Measurements from ENCODE around the gene MRC1.

MRC1 gene

DNA sequence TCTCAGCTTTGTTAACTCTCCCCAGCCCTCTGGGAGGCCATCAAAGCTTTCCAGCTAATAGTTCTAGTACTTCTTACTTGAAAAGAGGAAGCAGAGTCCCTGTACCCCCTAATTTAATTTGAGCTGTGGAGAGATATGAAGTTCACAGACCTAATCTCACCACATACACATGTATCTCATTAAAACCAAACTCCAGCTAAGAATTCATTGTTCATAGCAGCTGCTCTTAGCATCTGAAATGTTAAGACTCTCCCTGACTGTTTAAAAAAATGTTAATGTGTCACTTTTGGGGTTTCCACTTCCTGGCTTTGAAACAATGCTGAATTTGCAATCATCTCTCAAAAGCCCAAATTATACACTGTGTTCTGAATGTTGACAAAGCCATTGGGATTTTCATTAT lies 16.2 kb upstream of the MRC1 start:
- TF ChIP-seq TCF12 (IDR thresholded peaks at IDR 0.05; ENCODE audit: low read depth) (no peak), CEBPB (IDR thresholded peaks at IDR 0.05) (no peak), EP300 (IDR thresholded peaks at IDR 0.05; ENCODE audit: borderline replicate concordance) (no peak), ZBTB7A (IDR thresholded peaks at IDR 0.05; ENCODE audit: low read depth) (no peak)
- TF ChIP-seq, protein P1, sequence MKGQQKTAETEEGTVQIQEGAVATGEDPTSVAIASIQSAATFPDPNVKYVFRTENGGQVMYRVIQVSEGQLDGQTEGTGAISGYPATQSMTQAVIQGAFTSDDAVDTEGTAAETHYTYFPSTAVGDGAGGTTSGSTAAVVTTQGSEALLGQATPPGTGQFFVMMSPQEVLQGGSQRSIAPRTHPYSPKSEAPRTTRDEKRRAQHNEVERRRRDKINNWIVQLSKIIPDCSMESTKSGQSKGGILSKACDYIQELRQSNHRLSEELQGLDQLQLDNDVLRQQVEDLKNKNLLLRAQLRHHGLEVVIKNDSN (IDR thresholded peaks at IDR 0.05) = no peak

DNA sequence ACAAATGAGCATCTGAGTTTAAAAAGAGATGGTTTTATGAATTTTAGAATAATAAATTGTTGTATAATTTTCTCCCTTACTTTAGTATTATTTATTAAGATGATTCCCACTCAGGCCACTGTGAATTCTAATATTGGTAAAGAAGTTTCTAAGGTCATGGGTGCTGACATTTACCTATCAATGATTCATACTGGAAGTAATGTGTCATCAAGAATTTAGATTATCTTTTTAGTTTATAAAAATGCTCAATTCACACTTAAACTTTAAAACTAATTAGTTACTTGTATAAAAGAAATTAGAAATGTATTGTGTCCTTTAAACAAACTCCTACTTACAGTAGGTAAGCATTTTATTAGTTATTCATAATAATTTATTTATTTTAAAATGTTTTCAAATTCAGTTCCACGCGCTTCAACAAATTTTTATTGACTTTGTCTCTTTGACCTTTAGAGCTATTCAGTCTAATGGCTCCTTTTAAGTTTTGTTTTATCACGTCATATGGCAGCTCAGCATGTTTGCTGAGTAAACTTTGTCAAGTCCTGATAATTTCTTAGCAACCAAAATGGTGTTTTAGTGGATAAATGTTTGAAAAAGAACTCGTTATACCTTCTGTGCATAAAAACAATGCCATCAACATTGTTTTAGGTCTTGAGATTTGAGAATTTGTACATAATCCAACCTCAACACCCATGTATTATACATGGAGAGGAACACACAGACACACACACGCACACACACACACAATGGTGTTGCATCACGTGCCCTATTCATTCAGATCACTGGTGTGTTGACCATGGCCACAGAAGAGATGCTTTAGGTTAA lies 15.1 kb upstream of the MRC1 start:
- TF ChIP-seq CREB1 (IDR thresholded peaks at IDR 0.05; ENCODE audit: low read depth) (no peak), NFIC (IDR thresholded peaks at IDR 0.05) (no peak), TAF1 (IDR thresholded peaks at IDR 0.05; ENCODE audit: low read depth) (no peak), CEBPB (IDR thresholded peaks at IDR 0.05) (no peak), ZBTB7A (IDR thresholded peaks at IDR 0.05; ENCODE audit: low read depth) (no peak), FOXM1 (IDR thresholded peaks at IDR 0.05; ENCODE audit: borderline replicate concordance, low read depth) (no peak), RAD21 (IDR thresholded peaks at IDR 0.05; ENCODE audit: low read depth) (no peak), YY1 (IDR thresholded peaks at IDR 0.05; ENCODE audit: low read depth) (no peak), TEAD4 (IDR thresholded peaks at IDR 0.05) (no peak), EGR1 (IDR thresholded peaks at IDR 0.05) (no peak), EP300 (IDR thresholded peaks at IDR 0.05; ENCODE audit: borderline replicate concordance) (no peak), TCF12 (IDR thresholded peaks at IDR 0.05; ENCODE audit: low read depth) (no peak)
- TF ChIP-seq, protein P1 (IDR thresholded peaks at IDR 0.05) = no peak
- TF ChIP-seq, protein P2, sequence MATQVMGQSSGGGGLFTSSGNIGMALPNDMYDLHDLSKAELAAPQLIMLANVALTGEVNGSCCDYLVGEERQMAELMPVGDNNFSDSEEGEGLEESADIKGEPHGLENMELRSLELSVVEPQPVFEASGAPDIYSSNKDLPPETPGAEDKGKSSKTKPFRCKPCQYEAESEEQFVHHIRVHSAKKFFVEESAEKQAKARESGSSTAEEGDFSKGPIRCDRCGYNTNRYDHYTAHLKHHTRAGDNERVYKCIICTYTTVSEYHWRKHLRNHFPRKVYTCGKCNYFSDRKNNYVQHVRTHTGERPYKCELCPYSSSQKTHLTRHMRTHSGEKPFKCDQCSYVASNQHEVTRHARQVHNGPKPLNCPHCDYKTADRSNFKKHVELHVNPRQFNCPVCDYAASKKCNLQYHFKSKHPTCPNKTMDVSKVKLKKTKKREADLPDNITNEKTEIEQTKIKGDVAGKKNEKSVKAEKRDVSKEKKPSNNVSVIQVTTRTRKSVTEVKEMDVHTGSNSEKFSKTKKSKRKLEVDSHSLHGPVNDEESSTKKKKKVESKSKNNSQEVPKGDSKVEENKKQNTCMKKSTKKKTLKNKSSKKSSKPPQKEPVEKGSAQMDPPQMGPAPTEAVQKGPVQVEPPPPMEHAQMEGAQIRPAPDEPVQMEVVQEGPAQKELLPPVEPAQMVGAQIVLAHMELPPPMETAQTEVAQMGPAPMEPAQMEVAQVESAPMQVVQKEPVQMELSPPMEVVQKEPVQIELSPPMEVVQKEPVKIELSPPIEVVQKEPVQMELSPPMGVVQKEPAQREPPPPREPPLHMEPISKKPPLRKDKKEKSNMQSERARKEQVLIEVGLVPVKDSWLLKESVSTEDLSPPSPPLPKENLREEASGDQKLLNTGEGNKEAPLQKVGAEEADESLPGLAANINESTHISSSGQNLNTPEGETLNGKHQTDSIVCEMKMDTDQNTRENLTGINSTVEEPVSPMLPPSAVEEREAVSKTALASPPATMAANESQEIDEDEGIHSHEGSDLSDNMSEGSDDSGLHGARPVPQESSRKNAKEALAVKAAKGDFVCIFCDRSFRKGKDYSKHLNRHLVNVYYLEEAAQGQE (IDR thresholded peaks at IDR 0.05; ENCODE audit: low read depth) = no peak
- TF ChIP-seq, protein P3, sequence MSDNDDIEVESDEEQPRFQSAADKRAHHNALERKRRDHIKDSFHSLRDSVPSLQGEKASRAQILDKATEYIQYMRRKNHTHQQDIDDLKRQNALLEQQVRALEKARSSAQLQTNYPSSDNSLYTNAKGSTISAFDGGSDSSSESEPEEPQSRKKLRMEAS (IDR thresholded peaks at IDR 0.05) = no peak

DNA sequence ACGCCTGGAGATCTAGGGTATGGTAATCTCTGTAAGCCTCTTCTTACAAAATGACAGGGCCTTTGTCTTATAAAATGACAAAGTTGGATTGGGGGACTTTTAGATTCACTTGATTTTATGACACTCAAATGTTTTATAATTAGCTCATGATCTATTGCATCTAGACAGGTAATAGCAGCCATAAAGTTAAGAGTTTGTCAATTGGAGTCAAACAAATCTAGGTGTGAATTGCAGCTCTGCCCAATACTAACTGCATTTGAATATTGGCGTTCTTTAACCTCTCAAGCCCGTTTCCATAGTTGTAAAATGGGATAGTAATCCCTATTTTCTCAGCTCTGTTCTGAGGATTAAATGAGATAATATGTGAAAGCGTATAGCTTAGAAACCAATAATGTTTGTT lies 14.1 kb upstream of the MRC1 start:
- TF ChIP-seq TCF12 (IDR thresholded peaks at IDR 0.05; ENCODE audit: low read depth) (no peak), TAF1 (IDR thresholded peaks at IDR 0.05; ENCODE audit: low read depth) (no peak), TEAD4 (IDR thresholded peaks at IDR 0.05) (no peak), EP300 (IDR thresholded peaks at IDR 0.05; ENCODE audit: borderline replicate concordance) (no peak), EGR1 (IDR thresholded peaks at IDR 0.05) (no peak), RAD21 (IDR thresholded peaks at IDR 0.05; ENCODE audit: low read depth) (no peak), YY1 (IDR thresholded peaks at IDR 0.05; ENCODE audit: low read depth) (no peak), ZBTB7A (IDR thresholded peaks at IDR 0.05; ENCODE audit: low read depth) (no peak), CEBPB (IDR thresholded peaks at IDR 0.05) (no peak), CREB1 (IDR thresholded peaks at IDR 0.05; ENCODE audit: low read depth) (no peak), NFIC (IDR thresholded peaks at IDR 0.05) (no peak), FOXM1 (IDR thresholded peaks at IDR 0.05; ENCODE audit: borderline replicate concordance, low read depth) (no peak)
- TF ChIP-seq, protein P1 (IDR thresholded peaks at IDR 0.05) = no peak
- TF ChIP-seq, protein P2 (IDR thresholded peaks at IDR 0.05; ENCODE audit: low read depth) = no peak
- TF ChIP-seq, protein P3 (IDR thresholded peaks at IDR 0.05) = no peak

DNA sequence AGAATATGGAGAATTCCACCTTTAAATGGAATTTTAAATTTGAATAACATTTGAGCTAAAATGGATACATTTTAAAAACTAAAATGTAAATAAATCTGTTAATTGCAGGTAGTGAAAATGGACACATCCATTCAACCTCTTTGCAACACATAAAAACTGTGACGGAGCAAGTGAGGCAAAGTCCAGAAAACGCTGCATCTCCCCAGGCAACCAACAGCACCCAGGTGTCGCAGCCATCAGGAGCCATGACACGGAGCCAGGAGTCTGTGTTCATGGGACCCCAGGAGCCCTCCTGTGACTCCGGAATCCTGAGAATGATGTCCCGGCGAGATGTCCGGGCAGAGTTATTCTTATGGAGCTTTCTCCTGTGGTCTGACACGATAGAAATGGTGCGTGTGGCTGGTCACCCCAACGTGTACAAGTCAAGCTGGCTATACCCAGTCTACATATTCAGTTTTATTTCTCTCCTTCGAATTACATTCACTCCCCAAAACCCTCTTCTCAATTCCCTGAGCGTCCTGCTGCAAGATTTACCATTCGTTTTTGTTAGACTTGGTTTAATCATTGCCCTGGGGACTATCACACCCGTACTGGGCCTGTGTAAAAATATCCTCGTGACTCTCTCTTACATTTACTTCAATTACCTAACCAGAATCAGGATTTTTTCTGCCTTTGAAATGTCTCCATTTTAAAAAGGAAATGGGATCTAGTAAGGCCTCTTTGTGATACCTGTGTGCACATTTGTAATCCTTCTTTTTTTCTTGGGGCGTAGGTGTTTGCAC lies 13.1 kb upstream of the MRC1 start:
- TF ChIP-seq ZBTB7A (IDR thresholded peaks at IDR 0.05; ENCODE audit: low read depth) (no peak), TCF12 (IDR thresholded peaks at IDR 0.05; ENCODE audit: low read depth) (no peak), YY1 (IDR thresholded peaks at IDR 0.05; ENCODE audit: low read depth) (no peak)
- TF ChIP-seq, protein P2 (IDR thresholded peaks at IDR 0.05; ENCODE audit: low read depth) = no peak
